T-helper 2 cell treated with Interferon-gamma antibody and Interleukin-4, amounts not matched to agents 100 ng/mL and 5 ng/mL, for 36 hours (primary cell): Measurements from ENCODE around the gene ATG9A. TPM values are rescaled to one million over a fixed set of nuclear protein-coding genes. Genes with fewer than 3 reads are reported as not detected.

ENCODE experiments used
- intact Hi-C: fragments of 100-400 bp; cut with micrococcal nuclease; formaldehyde crosslinking; loops from one replicate; pipeline ENCODE4 v1.15.1; 2023
- total RNA-seq: library from RNA; stranded (reverse); gene quantifications from 2 replicates; pipeline ENCODE4 v1.2.3, GENCODE V29; 2022

Gene ATG9A
- total RNA-seq, 1 donor from 2014 or later = 37.2 TPM

DNA sequence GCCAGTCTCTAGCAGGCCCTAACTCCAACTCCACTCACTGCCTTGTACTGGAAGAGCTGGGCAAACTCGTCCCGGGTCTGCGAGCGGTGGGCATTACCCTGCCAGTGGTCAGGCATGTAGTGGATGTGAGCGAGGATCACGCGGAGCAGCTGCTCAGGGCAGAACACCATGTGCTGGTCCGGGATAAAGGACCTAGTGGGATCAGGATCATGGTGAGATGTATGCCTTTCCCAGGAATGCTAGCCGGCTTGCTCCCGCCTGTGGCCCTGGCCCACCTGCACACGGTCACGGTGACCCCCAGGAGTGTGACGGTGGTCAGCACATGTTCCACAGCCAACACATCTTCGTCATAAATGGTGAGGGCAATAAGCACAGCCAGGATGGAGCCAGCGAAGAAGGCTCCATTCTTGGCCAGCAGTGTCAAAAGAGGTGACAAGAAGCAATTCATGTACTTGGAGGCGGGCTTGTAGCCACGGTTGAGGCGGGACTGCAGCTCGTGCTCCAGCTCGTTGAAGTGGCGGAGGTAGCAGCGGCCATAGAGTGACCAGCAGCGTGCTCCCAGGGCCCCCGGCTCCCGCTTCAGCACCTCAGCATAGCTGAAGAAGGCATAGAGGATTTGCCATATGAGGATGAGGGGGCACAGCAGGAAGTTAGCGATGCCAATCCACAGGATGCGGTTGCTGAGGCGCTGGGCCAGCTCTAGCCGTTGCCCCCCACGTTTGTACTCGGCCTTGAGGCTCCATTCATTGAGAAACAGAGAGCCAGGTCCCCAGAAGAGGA is 5.4 kb downstream of the ATG9A start:
- intact Hi-C loops = no loop called here

DNA sequence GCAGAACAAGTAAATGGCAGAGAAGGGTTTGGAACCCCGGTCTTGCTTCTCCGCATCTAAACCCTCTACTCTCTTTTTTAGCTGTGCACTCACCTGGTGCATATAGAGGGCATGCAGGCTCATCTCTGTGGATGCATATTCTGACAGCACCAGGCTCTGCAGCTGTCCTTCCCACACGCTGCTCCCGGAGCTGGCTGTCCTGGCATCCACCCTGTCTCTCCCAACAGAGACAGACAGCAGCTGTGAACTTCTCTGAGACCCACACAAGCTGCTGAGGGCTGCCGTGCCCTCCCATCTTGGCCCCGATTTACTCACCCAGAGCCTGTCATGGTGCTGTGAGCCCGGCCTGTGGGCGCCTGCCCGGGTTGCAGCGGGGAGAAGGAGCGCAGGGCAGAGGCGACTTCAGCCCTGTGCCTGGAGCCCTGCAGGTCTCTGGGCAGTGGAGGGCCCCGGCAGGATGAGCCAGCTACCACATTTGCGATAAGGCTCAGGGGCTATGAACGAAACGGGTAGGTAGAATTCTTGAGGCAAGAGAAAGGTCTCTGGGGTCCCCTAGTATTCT is 7.4 kb downstream of the ATG9A start:
- intact Hi-C loops = no loop called here

DNA sequence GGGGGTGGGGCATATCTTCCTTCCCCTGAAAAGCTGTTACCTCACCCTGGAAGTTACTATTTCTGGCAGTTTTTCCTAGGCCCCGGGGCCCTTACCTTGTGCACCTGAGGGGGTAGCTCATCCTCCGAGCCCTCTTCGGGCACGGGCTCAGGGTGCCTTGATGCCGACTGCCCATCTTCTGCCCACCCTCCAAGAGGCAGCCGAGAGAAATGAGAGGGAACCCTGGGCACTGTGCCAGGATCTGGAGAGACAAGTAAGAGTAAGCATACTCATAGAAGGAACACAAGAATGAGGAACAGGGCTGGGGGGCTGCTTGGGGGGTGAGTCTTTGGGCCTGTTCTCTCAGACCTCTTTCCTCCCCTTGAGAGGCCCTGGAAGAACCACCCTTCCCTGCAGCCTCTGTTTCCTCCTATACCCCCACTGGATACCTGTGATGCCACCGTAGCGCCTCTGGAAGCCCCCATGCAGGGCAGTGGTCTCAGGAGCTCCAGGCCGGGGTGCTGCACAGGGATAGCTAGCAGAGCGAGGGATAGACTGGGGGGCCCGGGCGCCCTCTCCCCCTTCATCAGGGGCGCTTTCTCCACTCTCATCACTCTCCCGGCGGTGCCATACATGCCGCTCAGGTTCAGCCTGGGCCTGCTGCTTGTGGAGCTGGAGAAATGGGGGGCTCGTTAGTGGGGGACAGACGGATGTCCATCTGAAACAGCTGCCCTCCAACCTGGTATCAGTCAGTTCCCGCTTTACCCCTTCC is 8.6 kb downstream of the ATG9A start:
- intact Hi-C loops = no loop called here

DNA sequence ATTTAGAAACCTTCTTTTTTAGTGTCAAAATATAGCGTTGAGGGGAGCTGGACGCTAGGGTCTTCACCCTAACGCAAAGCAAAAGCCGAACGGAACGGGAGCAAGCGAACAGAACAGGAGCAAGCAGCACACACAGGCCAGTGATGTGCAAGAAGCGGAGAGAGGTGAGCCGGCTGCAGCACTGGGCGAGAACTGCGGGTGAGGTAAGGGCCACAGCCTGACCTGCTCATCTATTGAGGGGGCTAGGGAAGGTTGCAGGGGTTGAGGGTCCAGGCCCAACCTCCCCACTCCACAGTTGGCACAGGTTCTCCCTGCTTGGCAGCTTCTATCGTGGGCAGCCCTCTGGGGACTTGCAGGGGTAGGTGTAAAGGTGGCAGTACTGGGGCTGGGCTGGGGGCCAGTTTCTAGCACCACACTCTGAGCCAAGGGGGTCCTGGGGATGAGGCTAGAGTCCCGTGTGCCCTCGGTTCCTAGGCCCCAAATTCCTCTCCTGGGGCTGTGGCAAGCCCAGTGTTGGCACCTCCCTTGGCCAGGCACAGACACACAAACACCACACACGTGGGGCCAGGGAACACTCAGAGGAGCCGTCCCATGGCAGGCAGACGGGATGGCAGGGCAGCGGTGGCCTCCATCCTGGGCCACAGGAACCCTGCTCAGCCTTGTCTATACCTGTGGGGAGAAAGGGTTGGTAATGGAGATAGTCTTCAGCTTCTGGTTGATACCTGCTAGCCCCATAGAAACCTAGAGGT is 9.5 kb downstream of the ATG9A start:
- intact Hi-C loops = loop anchor here (1.0 to 2.0 kb wide), 4 partner anchors 9 to 59 kb away; partner anchors contain the start of genes ANKZF1, ATG9A, CNPPD1 and NHEJ1

DNA sequence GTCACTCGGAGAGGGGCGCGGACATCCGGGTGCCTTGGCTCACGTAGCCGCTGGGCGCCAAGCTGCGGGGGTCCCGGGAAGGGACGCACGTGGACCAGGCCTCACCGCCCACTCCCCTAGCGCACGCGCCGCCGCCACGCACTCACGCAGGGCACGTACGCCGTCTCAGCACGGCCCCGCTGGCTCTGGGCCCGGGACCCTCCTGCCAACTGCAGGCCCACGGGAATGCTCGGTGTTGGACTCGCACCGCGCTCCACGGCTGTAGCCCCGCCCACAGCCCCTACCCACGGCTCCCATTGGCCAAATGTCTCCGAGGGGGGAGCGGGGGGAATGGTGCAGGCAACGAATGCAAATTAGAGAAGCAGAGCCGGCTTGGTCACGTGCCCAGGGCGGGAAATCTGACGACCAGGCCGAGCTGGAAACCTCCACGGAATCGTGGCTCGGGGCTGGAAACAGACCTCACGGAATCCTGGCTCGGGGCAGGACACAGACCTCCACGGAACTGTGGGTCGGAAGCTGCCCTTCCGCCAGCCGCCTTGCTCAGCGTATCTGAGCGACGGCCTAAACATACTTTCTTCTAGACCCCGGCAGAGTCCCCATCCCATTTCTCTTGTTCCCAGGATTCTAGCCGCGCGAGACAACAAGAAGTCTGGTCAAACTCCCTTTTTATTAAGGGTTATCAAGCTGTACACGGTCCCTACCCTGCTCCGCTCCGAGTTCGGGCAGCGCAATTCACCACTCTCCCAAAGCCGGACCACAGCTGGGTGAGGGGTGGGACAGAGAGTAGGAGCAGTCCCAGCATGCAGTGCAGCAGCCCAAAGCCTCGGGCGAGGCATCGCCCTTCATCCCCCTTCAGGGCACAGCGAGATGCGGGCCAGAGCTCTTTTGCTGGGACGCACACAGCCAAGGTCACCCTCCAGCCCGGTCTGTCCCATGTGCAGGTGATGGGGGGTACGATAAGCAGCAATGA is 10.4 kb downstream of the ATG9A start, which contains the start of gene ABCB6:
TSS of gene ABCB6 (minus strand) at position 227 of the 970 bp plus-strand sequence. CDS start 285 bp downstream, outside the sequence.
- intact Hi-C loops = loop anchor here (1.0 to 2.0 kb wide), 6 partner anchors 10 to 60 kb away; partner anchors contain the start of genes ANKZF1, ATG9A, CNPPD1 and DNAJB2

DNA sequence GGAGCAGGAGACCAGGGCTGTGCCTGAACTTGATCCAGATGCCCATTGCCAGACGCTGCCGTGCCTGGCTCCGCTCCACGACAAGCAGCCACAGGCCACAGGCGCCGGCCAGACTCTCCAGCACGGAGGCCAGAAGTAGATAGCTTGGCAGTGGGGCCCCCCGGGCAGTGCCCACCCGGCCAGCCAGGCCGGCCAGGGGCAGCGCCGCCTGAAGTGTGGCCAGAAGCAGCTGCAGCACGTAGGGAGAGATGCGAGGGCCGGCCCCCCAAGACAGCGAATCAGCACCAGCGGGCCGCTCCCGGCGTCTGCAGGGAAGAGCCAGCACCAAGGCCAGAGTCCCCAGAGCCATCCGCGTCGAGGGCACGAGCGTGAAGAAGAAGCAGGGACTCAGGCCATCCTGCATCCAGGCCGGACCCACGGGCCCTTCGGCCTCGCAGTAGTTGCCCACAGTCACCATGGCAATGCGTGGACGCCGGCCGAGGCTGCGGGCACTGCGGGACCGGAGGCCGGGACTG is 11.2 kb downstream of the ATG9A start:
- intact Hi-C loops = loop anchor here (1.0 to 2.0 kb wide), 4 partner anchors 27 to 61 kb away; partner anchors contain the start of genes CNPPD1, DNAJB2, GLB1L and NHEJ1

DNA sequence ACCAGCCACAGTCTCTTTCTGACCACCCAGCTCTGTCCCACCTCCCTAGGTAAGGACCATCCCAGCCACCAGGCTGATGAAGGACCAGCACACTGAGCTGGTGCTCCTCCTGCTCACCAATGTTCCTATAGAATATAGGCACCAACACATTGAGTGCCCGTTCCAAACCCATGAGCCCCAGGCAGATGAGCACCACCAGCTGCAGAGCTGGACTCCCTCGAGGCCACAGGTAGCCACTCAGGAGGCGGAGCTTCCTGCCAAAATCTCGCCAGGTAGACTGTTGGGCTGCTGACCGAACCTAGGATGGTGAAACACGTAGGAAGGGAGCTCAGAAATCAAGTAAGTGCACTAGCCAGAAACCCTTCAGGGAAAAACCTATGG is 12.9 kb downstream of the ATG9A start:
- intact Hi-C loops = no loop called here

DNA sequence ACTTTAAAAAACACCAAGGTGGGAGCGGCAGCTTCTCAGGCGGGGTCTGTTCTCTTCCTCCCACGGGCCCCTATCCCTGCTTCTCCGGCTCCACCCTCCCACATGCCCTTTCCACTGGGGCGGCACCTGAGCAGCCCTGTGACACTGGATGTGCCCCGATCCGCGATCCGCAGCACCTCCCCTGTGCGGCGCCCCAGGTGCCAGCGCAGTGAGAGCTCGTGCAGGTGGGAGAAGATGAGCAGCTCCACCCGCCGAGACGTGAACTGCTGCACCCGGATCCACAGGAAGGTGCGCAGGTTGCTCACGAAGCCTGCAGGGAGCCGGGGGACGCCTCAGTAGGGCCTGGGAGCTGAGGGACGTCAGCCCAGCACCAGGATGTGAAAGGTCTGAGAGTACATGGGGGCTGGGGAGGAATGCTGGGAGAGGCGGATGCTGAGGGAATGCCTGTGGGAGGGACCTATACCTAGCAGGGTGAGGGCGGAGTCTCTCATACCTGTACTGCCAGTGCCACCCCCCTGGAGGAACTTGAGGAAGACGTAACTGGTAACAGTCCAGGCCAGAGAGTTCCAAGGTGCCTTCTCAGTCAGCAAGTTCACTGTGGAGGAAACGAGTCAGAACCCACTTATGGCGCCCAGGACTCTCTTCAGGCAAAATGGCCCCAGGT is 13.4 kb downstream of the ATG9A start:
- intact Hi-C loops = no loop called here

DNA sequence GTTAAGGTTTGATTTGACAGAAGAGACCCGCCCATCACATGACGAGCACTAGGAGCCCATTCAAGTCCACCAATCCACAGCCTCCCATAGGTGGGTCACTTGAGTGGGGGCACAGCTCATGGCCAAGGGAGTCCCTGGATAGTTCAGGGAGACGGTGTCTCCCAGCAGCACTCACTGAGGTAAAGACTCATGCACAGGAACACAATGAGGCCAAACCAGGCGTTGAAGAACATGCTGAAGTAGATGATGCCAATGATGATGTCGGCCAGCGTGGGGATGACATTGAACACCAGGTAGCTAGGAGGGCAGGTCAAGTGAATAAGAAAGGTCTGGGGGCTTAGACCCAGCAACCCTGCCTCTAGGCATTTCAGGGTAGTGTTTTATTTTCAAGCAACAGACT is 14.7 kb downstream of the ATG9A start:
- intact Hi-C loops = no loop called here

DNA sequence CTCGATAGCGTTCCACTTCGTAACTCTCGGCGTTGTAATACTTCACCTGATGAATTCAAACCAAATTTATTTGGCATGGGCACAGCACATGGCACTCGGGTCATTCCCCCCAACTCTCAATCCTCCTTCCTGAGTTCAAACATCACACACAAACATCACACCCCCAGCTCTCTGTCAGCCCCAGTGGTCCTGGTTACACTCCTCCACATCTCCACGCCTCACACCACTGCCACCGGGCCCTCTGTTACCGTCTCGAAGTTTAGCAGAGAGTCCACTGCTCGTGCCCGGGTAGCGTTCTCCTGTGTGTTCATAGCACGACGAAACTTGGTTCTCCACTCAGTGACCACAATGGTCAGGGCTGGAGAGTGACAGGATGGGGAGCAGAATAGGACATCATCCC is 15.3 kb downstream of the ATG9A start:
- intact Hi-C loops = no loop called here

DNA sequence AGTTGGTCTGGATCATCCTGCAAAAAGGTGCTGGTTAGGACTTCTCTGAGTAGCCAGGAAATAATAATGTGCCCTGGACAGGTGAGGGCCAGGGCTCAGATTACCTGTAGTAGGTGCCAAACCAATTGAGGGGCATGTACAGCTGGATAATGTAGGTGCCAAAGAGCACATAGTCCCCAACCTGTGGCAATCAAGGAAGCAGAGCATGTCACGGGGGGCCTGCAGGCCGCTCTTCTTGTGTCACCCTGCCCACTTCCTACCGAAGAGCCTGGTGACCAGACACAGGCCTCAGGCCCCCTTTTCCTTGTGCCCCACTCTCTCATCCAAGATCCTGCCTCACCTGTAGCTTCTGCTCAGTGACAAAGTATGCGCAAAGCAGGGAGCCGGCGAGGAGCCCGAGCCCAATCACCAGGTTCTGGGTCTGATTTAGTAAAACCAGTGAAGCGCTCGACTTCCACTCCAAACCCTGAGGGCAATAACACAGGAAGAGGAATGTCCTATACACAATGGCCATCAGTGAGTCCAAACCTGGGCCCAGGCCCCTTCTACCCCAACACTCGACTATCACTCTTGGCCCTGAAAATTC is 15.9 kb downstream of the ATG9A start:
- intact Hi-C loops = no loop called here

DNA sequence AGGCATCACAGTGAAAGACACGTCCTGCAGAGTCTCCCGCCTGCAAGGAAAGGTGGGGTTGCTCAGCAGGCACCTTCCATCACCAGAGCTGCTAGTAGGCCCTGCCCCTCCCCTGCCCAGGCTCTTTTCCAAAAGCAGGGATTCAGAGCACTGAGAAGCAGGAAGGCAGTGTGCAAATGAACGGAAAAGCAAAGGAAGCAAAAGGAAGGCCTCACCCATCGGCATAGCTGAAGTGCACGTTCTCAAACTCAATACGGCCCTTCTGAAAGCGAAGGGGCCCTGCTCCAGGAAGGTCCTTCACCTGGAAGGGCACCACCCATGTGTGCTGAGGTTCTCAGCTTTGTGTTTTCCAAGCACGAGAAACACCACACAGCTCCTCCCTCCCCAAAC is 16.4 kb downstream of the ATG9A start:
- intact Hi-C loops = no loop called here

DNA sequence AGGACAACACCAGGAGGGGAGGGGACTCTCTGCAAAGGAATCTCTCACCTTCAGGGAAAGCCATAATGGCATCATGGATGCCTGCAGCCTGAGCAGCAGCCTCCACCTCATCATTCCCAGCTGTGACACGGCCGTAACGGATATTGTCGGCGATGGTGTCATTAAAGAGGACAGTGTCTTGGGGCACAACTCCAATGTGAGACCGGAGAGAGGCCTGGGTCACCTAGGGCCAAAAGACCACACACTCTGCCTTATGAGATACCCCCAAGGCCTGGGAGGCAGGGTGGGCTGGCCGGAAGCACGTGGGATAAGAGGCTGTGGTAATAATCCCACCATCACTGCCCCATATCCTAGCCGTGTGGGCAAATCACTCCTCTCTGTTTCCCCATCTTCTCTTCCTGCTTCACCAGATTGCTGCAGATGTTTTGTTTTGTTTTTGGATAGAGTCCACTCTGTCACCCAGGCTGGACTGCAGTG is 18.5 kb downstream of the ATG9A start:
- intact Hi-C loops = loop anchor here (1.0 kb wide), 2 partner anchors 34 to 51 kb away; partner anchors contain the start of gene NHEJ1

DNA sequence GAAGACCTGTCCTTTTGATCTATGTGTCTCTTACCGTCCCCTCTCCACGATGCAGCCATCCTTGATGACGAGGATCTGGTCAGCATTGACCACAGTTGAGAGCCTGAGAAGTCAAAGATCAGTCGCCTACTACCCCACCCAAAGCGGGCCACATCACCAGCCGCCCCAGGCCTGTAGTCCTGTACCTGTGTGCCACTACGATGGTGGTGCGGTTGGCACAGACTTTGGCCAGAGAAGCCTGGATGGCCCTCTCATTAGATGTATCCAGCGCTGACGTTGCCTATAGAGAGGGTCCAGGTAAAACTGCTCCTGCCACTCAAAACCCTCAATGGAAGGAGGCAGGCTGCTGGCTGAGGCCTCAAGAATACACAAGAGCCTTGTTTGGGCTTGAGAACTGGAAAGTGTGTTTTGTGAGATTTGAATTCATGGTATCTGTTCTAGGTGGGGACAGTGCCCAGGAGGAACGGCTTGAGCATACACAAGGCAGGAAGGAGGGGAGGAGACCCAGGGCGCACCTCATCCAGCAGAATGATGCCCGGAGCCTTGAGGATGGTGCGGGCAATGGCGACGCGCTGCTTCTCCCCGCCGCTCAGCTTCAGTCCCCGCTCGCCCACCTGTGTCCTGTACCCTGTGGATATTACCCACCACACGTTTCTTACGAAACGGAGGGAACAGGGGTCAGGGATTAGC is 19.1 kb downstream of the ATG9A start:
- intact Hi-C loops = no loop called here

DNA sequence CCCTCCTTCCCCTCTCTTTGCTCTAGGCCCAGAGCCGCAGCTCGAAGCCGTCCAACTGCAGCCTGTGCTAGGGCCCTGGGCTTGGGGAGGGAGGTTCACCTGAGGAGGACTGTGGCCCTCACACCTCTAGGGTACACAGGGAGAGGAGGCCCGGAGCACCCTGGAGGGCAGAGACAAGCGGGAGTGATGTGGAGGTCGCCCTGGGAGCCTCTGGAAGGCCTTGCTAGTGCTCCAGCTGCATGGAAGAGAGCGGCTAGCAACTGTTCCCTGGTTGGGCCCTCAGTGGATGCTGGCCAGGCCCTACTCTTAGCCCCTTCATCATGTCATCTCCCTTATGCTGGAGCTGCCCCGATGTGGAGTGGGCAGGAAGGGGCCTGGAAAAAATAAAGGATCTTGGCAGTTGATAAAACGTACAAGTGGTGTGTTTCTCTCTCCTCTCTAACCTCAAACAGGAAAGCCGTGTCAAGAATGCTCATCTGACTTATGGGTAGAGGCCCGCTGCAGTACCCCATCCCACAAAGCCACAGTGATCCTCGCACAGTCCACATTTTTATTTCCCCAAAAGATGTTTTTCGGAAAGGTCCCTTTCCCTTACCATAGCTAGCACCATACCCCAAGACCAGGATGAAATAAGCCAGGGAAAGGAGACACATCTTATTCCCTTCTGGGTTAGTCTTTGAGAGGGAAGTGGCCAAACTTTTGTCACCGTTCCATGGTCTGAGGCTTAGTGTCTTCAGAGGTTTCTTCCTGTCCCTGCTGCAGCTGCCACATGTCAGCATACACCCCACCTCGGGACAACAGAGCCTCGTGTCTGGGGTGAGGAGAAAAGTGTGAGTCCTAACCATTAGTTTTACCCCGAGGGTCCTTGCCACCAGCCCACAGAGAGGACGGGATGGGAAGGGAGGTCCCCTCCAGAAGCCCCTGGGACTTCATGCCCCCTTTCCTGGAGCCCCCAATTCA is 19.9 kb downstream of the ATG9A start:
- intact Hi-C loops = loop anchor here (5.0 kb wide), 2 partner anchors 152 to 537 kb away; partner anchors contain the start of genes RNF25 and STK36

DNA sequence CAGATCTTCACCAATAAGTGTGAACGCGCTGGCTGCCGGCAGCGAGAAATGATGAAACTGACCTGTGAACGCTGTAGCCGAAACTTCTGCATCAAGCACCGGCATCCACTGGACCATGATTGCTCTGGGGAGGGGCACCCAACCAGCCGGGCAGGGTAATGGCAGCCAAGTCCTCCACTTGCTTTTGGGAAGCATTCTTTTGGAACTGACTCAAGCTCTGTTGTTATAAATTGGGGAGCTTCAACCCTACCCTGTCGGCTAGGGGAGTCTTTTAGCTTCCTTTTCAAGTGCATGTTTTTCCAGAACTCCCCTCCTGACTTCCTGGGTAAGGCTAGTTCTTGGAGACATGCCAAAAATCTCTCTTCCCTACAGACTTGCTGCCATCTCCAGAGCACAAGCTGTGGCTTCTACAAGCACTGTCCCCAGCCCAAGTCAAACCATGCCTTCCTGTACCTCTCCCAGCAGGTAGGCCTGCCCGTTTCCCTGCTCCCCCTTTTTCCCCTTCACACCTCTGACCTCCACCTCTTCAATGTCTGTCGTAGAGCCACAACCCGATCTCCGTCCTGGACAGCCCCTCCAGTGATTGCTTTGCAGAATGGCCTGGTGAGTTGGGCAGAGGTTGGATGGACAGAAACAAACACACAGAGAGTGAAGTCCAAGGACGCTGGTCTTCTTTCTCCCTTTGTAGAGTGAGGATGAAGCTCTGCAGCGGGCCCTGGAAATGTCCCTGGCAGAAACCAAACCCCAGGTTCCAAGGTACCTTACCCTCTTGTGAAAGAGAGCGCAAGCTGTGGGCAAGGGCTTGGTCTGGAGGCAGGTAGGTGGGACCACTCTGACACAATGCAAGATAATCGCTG is 21.3 kb downstream of the ATG9A start:
- intact Hi-C loops = loop anchor here (5.0 kb wide), 2 partner anchors 151 to 536 kb away; partner anchors contain the start of genes RNF25 and STK36
